Lower leg skin (tissue), 3 donors: ENCODE measurements around the gene RELT.

Experiments
- POLR2A ChIP-seq, 2 donors: fragments of 450-650 bp; IDR thresholded peaks; one replicate each; pipeline ENCODE4 v1.6.1; 2016 to 2017; ENCODE audit warnings: antibody characterized with exemption in 2 of 2, mild to moderate bottlenecking in 1 of 2, moderate library complexity in 1 of 2
- TF ChIP-seq, protein P1 (sequence below), 3 donors: fragments of 450-650 bp; IDR thresholded peaks; one replicate each; pipeline ENCODE4 v1.5.1; 2016; ENCODE audit warnings: antibody characterized with exemption in 3 of 3, mild to moderate bottlenecking in 3 of 3, moderate library complexity in 2 of 3

DNA sequence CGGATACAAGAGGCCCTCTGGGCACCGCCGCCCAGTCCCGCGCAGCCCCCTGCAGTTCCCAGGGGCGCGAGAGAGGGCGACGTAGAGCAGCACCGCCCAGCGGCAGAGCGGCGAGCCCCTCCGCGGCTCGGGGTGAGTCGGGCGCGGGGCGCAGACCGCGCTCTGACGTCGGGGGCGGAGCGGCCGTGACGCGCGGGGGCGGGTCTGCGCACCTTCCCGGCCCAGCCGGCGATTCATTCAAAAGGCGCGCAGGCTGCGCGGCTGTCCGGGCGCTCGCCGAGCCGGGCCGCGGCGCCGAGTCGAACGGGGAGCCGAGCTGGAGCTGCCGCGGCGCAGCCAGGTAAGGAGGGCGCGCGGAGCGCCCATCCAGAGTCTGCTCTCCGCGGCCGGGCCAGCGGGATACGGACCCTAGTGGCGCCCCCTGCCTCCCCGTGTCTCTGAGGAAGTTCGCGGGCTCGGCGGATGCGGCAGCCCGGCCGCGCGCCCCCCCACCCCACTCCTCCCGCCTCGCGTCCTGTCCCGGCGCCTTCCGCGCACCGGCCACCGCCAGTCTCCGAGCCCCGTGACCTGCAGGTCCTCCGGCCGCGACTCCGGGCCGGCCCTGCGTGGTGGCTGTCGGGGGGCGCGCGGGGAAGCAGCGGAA lies at the start of gene RELT:
- TF ChIP-seq POLR2A (IDR thresholded peaks at IDR 0.05), result no peak
- TF ChIP-seq, protein P1, sequence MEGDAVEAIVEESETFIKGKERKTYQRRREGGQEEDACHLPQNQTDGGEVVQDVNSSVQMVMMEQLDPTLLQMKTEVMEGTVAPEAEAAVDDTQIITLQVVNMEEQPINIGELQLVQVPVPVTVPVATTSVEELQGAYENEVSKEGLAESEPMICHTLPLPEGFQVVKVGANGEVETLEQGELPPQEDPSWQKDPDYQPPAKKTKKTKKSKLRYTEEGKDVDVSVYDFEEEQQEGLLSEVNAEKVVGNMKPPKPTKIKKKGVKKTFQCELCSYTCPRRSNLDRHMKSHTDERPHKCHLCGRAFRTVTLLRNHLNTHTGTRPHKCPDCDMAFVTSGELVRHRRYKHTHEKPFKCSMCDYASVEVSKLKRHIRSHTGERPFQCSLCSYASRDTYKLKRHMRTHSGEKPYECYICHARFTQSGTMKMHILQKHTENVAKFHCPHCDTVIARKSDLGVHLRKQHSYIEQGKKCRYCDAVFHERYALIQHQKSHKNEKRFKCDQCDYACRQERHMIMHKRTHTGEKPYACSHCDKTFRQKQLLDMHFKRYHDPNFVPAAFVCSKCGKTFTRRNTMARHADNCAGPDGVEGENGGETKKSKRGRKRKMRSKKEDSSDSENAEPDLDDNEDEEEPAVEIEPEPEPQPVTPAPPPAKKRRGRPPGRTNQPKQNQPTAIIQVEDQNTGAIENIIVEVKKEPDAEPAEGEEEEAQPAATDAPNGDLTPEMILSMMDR (IDR thresholded peaks at IDR 0.05), result peak in 1 of 3 donors; percentile 51
